ENCODE data around the gene GUCA1A. TPM values are rescaled to one million over a fixed set of nuclear protein-coding genes. Genes with fewer than 3 reads are reported as not detected.
"Not testable (repeated sequence)": the region's sequence is repeated elsewhere in the genome, so short reads cannot be mapped to it uniquely, and the experiment has no call there.

The GUCA1A gene
- total RNA-seq, 1 donor from 2014 or later: not detected

- Mint-ChIP-seq H3K27me3 (ENCODE audit: low read depth) (no peaks in the 10 kb centered on the region), H3K4me1 (ENCODE audit: low read depth) (no peaks in the 10 kb centered on the region), H3K4me3 (ENCODE audit: unreplicated experiment) (no peak overlapping the region), H3K36me3 (ENCODE audit: low read depth) (no peaks in the 10 kb centered on the region), H3K9me3 (ENCODE audit: low read depth) (no peaks in the 10 kb centered on the region), H3K27ac (ENCODE audit: unreplicated experiment) (no peak overlapping the region)
- no peak for TF ChIP-seq CTCF (IDR thresholded peaks at IDR 0.05)
- DNase-seq (ENCODE audit: low spot score): no peak
These were observed 11.3 kb downstream of the GUCA1A start for GRCh38 chr6:42184475-42184874.

- Mint-ChIP-seq H3K4me3 (ENCODE audit: unreplicated experiment) (no peak overlapping the region), H3K27me3 (ENCODE audit: low read depth) (no peaks in the 10 kb centered on the region), H3K27ac (ENCODE audit: unreplicated experiment) (no peak overlapping the region), H3K36me3 (ENCODE audit: low read depth) (no peaks in the 10 kb centered on the region), H3K4me1 (ENCODE audit: low read depth) (peaks cover 3% of the 10 kb centered on the region), H3K9me3 (ENCODE audit: low read depth) (no peaks in the 10 kb centered on the region)
- no peak for DNase-seq (ENCODE audit: low spot score)
- TF ChIP-seq CTCF (IDR thresholded peaks at IDR 0.05): no peak
These were observed 12.4 kb downstream of the GUCA1A start for GRCh38 chr6:42185597-42185996.

- Mint-ChIP-seq H3K36me3 (ENCODE audit: low read depth) (no peaks in the 10 kb centered on the region), H3K27me3 (ENCODE audit: low read depth) (no peaks in the 10 kb centered on the region), H3K27ac (ENCODE audit: unreplicated experiment) (no peak overlapping the region), H3K9me3 (ENCODE audit: low read depth) (no peaks in the 10 kb centered on the region), H3K4me3 (ENCODE audit: unreplicated experiment) (no peak overlapping the region), H3K4me1 (ENCODE audit: low read depth) (peaks cover 18% of the 10 kb centered on the region)
- TF ChIP-seq CTCF (IDR thresholded peaks at IDR 0.05): no peak
- no peak for DNase-seq (ENCODE audit: low spot score)
These were observed 15.2 kb downstream of the GUCA1A start for GRCh38 chr6:42188406-42188805.

GRCh38 chr6:42190554-42191183, 17.5 kb downstream of the GUCA1A start:
- peaks cover 26% of the 10 kb centered on the region for H3K4me1 Mint-ChIP-seq (ENCODE audit: low read depth)
- peaks cover 2% of the 10 kb centered on the region for H3K36me3 Mint-ChIP-seq (ENCODE audit: low read depth)
- DNase-seq (ENCODE audit: low spot score): no peak
- H3K9me3 Mint-ChIP-seq (ENCODE audit: low read depth): no peaks in the 10 kb centered on the region
- H3K4me3 Mint-ChIP-seq (ENCODE audit: unreplicated experiment): no peak overlapping the region
- H3K27me3 Mint-ChIP-seq (ENCODE audit: low read depth): no peaks in the 10 kb centered on the region
- TF ChIP-seq CTCF (IDR thresholded peaks at IDR 0.05): no peak
- H3K27ac Mint-ChIP-seq (ENCODE audit: unreplicated experiment): peak overlapping the region; percentile 52

- H3K9me3 Mint-ChIP-seq (ENCODE audit: low read depth); H3K4me3 Mint-ChIP-seq (ENCODE audit: unreplicated experiment); DNase-seq (ENCODE audit: low spot score); H3K27ac Mint-ChIP-seq (ENCODE audit: unreplicated experiment); H3K27me3 Mint-ChIP-seq (ENCODE audit: low read depth); H3K36me3 Mint-ChIP-seq (ENCODE audit: low read depth): not testable (repeated sequence)
- H3K4me1 Mint-ChIP-seq (ENCODE audit: low read depth): peaks cover 26% of the 10 kb centered on the region
These were observed 19.2 kb downstream of the GUCA1A start for GRCh38 chr6:42192385-42192784.

- peaks cover 2% of the 10 kb centered on the region for H3K36me3 Mint-ChIP-seq (ENCODE audit: low read depth)
- DNase-seq (ENCODE audit: low spot score): no peak
These were observed 20.3 kb downstream of the GUCA1A start for GRCh38 chr6:42193491-42193894.

More at GRCh38 chr6:42193491-42193894, 20.3 kb downstream of the GUCA1A start:
- Mint-ChIP-seq H3K9me3 (ENCODE audit: low read depth) (no peaks in the 10 kb centered on the region), H3K4me3 (ENCODE audit: unreplicated experiment) (peak overlapping the region; percentile 41), H3K4me1 (ENCODE audit: low read depth) (peaks cover 26% of the 10 kb centered on the region), H3K27ac (ENCODE audit: unreplicated experiment) (peak overlapping the region; percentile 57), H3K27me3 (ENCODE audit: low read depth) (no peaks in the 10 kb centered on the region)
- no peak for TF ChIP-seq CTCF (IDR thresholded peaks at IDR 0.05)

Data from chondrocyte (in vitro differentiated cells).